ENCODE results near the gene SAMD4A.
"Not testable (repeated sequence)": the region's sequence is repeated elsewhere in the genome, so short reads cannot be mapped to it uniquely, and the experiment has no call there.

SAMD4A gene

GRCh38 chr14:54794796-54795195 is 227.9 kb downstream of the SAMD4A start:
- TF ChIP-seq CTCF (IDR thresholded peaks at IDR 0.05): no peak
- peak; percentile 57 for DNase-seq (ENCODE audit: low spot score)
- no peak overlapping the region for H3K4me3 ChIP-seq
- no peak overlapping the region for H3K27ac ChIP-seq

GRCh38 chr14:54796961-54797360 is 230.0 kb downstream of the SAMD4A start:
- peak; percentile 14 for DNase-seq (ENCODE audit: low spot score)
- Histone ChIP-seq H3K27ac (no peak overlapping the region), H3K4me3 (no peak overlapping the region)
- no peak for TF ChIP-seq CTCF (IDR thresholded peaks at IDR 0.05)

GRCh38 chr14:54797556-54797955 is 230.6 kb downstream of the SAMD4A start:
- peak; percentile 49 for DNase-seq (ENCODE audit: low spot score)
- TF ChIP-seq CTCF (IDR thresholded peaks at IDR 0.05): no peak

GRCh38 chr14:54797986-54798385 is 231.1 kb downstream of the SAMD4A start:
- DNase-seq (ENCODE audit: low spot score): peak; percentile 31
- Histone ChIP-seq H3K4me3 (no peak overlapping the region), H3K27ac (no peak overlapping the region)
- no peak for TF ChIP-seq CTCF (IDR thresholded peaks at IDR 0.05)

More at GRCh38 chr14:54797556-54797955, 230.6 kb downstream of the SAMD4A start:
- Histone ChIP-seq H3K4me3 (no peak overlapping the region), H3K27ac (no peak overlapping the region)

GRCh38 chr14:54798465-54799124 is 231.7 kb downstream of the SAMD4A start:
- no peak for TF ChIP-seq CTCF (IDR thresholded peaks at IDR 0.05)
- H3K4me3 ChIP-seq: no peak overlapping the region
- no peak overlapping the region for H3K27ac ChIP-seq
- no peak for DNase-seq (ENCODE audit: low spot score)

- not testable (repeated sequence) for DNase-seq (ENCODE audit: low spot score); H3K27ac ChIP-seq; H3K4me3 ChIP-seq
These were observed 234.6 kb downstream of the SAMD4A start for GRCh38 chr14:54801482-54801881.

GRCh38 chr14:54803396-54803795 is 236.5 kb downstream of the SAMD4A start:
- Histone ChIP-seq H3K27ac (no peak overlapping the region), H3K4me3 (no peak overlapping the region)
- peak; percentile 56 for DNase-seq (ENCODE audit: low spot score)
- TF ChIP-seq CTCF (IDR thresholded peaks at IDR 0.05): no peak

All from coronary artery (tissue), 2 donors.